HEK293T (cell line): Measurements from ENCODE around the gene STAM2.
"Not testable (repeated sequence)": the region's sequence is repeated elsewhere in the genome, so short reads cannot be mapped to it uniquely, and the experiment has no call there.

Experiments
- ARNT ChIP-seq: fragments of 450-650 bp; IDR thresholded peaks from 2 replicates; pipeline ENCODE4 v1.6.1; 2017; ENCODE audit warnings: mild to moderate bottlenecking
- BHLHE40 ChIP-seq: fragments of 450-650 bp; IDR thresholded peaks from 2 replicates; pipeline ENCODE4 v1.6.1; 2016; ENCODE audit warnings: mild to moderate bottlenecking, moderate library complexity, borderline replicate concordance
- ELF4 ChIP-seq: fragments of 450-650 bp; IDR thresholded peaks from 2 replicates; pipeline ENCODE4 v1.6.1; 2017; ENCODE audit warnings: antibody characterized with exemption
- FOXA1 ChIP-seq: fragments of 450-650 bp; IDR thresholded peaks from 2 replicates; pipeline ENCODE4 v1.6.1; 2016; ENCODE audit warnings: mild to moderate bottlenecking
- FOXM1 ChIP-seq: fragments of 450-650 bp; IDR thresholded peaks from 2 replicates; pipeline ENCODE4 v1.6.1; 2017; ENCODE audit warnings: mild to moderate bottlenecking, borderline replicate concordance
- LEF1 ChIP-seq: fragments of 450-650 bp; IDR thresholded peaks from 2 replicates; pipeline ENCODE4 v1.6.1; 2017; ENCODE audit warnings: mild to moderate bottlenecking, borderline replicate concordance
- SUZ12 ChIP-seq: fragments of 450-650 bp; IDR thresholded peaks from 2 replicates; pipeline ENCODE4 v1.6.1; 2016; ENCODE audit warnings: mild to moderate bottlenecking

DNA sequence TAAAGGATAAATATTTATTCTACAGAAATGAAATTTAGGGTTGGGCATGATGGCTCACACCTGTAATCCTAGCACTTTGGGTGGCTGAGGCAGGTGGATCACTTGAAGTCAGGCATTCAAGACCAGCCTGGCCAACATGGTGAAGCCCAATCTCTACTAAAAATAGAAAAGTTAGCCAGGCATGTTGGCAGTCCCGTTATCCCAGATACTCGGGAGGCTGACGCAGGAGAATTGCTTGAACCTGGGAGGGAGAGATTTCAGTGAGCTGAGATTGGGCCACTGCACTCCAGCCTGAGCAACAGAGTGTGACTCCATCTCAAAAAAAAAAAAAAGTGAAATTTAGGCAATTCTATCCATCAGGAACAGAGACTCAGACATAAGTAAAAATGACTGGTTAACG is 84.8 kb downstream of the STAM2 start:
- TF ChIP-seq LEF1, SUZ12, ELF4, FOXM1, FOXA1, BHLHE40, ARNT: not testable (repeated sequence)
